Testis (tissue), 2 donors: ENCODE measurements around the gene ANKRD44.

ENCODE experiments used
- POLR2A ChIP-seq: fragments of 450-650 bp; IDR thresholded peaks from one replicate; pipeline ENCODE4 v1.6.1; 2017; ENCODE audit warnings: antibody characterized with exemption, mild to moderate bottlenecking, moderate library complexity
- TF ChIP-seq, protein P1 (sequence below), 3 experiments: fragments of 450-650 bp in 2 of 3; fragments of 200-600 bp in 1 of 3; sonication (generic) in 1 of 3; IDR thresholded peaks; one replicate each; pipeline ENCODE4 v1.5.1; 2016 to 2019; ENCODE audit warnings: antibody characterized with exemption in 3 of 3, mild to moderate bottlenecking in 2 of 3, moderate library complexity in 1 of 3

DNA sequence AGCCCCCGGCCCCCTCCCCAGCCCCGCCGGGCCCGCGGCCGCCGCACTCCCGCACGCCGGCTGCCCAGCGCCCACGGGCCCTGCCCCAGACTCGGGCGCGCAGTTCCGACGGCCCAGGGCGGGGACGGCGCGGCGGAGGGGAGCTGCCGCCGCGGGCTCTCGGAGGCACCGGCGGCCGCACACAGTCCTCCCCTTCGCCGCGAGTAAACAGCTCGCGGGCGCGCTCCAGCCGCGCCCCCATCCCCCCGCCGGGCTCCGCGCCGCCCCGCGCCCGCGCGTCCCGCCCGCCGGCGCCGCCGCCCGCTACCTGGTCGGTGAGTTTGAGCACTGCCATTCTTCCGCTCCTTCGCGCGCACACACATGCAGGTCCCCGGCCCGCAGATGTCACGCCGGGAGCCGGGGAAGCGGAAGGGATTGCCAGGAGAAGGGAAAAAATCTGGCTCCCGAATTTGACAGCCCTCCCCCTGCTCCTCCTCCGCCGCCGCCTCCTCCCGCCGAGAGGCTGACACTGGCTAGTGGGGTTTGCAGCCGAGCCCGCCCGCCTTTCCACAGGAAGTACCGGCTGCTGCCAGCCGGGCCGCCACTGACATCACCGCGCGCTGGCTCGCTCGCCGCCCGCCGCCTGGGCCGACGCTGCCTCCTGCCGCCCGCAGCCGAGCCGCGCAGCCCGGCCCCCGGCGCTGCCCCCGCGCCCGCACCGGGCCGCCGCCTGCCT lies at the start of gene ANKRD44:
- TF ChIP-seq, protein P1, sequence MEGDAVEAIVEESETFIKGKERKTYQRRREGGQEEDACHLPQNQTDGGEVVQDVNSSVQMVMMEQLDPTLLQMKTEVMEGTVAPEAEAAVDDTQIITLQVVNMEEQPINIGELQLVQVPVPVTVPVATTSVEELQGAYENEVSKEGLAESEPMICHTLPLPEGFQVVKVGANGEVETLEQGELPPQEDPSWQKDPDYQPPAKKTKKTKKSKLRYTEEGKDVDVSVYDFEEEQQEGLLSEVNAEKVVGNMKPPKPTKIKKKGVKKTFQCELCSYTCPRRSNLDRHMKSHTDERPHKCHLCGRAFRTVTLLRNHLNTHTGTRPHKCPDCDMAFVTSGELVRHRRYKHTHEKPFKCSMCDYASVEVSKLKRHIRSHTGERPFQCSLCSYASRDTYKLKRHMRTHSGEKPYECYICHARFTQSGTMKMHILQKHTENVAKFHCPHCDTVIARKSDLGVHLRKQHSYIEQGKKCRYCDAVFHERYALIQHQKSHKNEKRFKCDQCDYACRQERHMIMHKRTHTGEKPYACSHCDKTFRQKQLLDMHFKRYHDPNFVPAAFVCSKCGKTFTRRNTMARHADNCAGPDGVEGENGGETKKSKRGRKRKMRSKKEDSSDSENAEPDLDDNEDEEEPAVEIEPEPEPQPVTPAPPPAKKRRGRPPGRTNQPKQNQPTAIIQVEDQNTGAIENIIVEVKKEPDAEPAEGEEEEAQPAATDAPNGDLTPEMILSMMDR (IDR thresholded peaks at IDR 0.05), result peak in 1 of 3 experiments; percentile 67
- TF ChIP-seq POLR2A, result no peak
